Sigmoid colon (tissue), 4 donors: ENCODE data around the gene ATRNL1.

Experiments used
- CTCF ChIP-seq, 4 experiments: fragments of 450-650 bp in 3 of 4; fragments of 200-600 bp in 1 of 4; IDR thresholded peaks; one replicate each; pipeline ENCODE4 v1.5.1; 2016 to 2019; ENCODE audit warnings: antibody characterized with exemption in 4 of 4, mild to moderate bottlenecking in 3 of 4, moderate library complexity in 2 of 4
- EP300 ChIP-seq, 4 donors: sonication (generic); formaldehyde crosslinking; IDR thresholded peaks; one replicate each; pipeline ENCODE4 v1.6.1; 2017; ENCODE audit warnings: antibody characterized with exemption in 4 of 4
- POLR2A ChIP-seq, 2 donors: fragments of 450-650 bp; IDR thresholded peaks; one replicate each; pipeline ENCODE4 v1.6.1; 2016; ENCODE audit warnings: antibody characterized with exemption in 2 of 2, mild to moderate bottlenecking in 2 of 2, moderate library complexity in 2 of 2
- POLR2AphosphoS5 ChIP-seq, 4 donors: sonication (generic); formaldehyde crosslinking; IDR thresholded peaks; one replicate each; pipeline ENCODE4 v1.6.1; 2017; ENCODE audit warnings: antibody characterized with exemption in 4 of 4

- TF ChIP-seq EP300 (IDR thresholded peaks at IDR 0.05) (no peak), CTCF (IDR thresholded peaks at IDR 0.05) (no peak), POLR2A (IDR thresholded peaks at IDR 0.05) (no peak), POLR2AphosphoS5 (IDR thresholded peaks at IDR 0.05) (no peak)
Measured at GRCh38 chr10:115047705-115048104, 45.5 kb upstream of the ATRNL1 start.
